Cardiac muscle cell (in vitro differentiated cells and primary cell): ENCODE measurements around the gene GPR152. TPM values are rescaled to one million over a fixed set of nuclear protein-coding genes. Genes with fewer than 3 reads are reported as not detected.

Experiments used
- DNase-seq, 2 donors: peaks; one replicate each; pipeline versions ENCODE4 v3.0.0 to v3.0.0-alpha.2; 2010 to 2017; ENCODE audit warnings: low read depth in 1 of 2, low spot score in 1 of 2
- H3K27ac ChIP-seq: fragments of 200-600 bp; sonication (generic); 2 replicates; pipeline ENCODE4 v1.5.1; 2016
- H3K27me3 ChIP-seq: fragments of 200-600 bp; sonication (generic); 2 replicates; pipeline ENCODE4 v1.6.0; 2016; ENCODE audit warnings: control low read depth
- H3K36me3 ChIP-seq: fragments of 200-600 bp; sonication (generic); 2 replicates; pipeline ENCODE4 v1.5.1; 2016; ENCODE audit warnings: control low read depth
- H3K4me1 ChIP-seq: fragments of 200-600 bp; sonication (generic); 2 replicates; pipeline ENCODE4 v1.8.1; 2017; ENCODE audit warnings: low read depth, mild to moderate bottlenecking, mixed run types
- H3K4me3 ChIP-seq: fragments of 200-600 bp; sonication (generic); 2 replicates; pipeline ENCODE4 v1.5.1; 2016; ENCODE audit warnings: mild to moderate bottlenecking
- H3K9me3 ChIP-seq: fragments of 200-600 bp; sonication (generic); 2 replicates; pipeline ENCODE4 v1.5.1; 2017; ENCODE audit warnings: low read depth, mild to moderate bottlenecking, control low read depth
- CTCF ChIP-seq: IDR thresholded peaks from 2 replicates; pipeline ENCODE4 v1.5.1; 2012; ENCODE audit warnings: low read depth, mild to moderate bottlenecking, low read length
- polyA plus RNA-seq: library from polyadenylated mRNA; unstranded; fragments of >200 nt; fragmentation: Nextera tagmentation; extraction: Ambion mirVana; gene quantifications from 2 replicates; pipeline ENCODE4 v1.2.1, GENCODE V29; 2016
- total RNA-seq: library from RNA; depleted of rRNA; stranded (reverse); fragments of >200 nt; gene quantifications from 2 replicates; pipeline ENCODE4 v1.2.3, GENCODE V29; 2016

GPR152 gene
- total and polyA plus RNA-seq, 2 experiments from 2014 or later: not detected

GRCh38 chr11:67455054-67455453 lies 2.5 kb upstream of the GPR152 start, which contains the start of gene CABP4:
TSS of gene CABP4 (plus strand) at chr11:67455354. CDS start at chr11:67455424, 70 bp downstream.
- DNase-seq: no peak
- Histone ChIP-seq H3K36me3 (no peaks in the 10 kb centered on the region), H3K9me3 (no peaks in the 10 kb centered on the region), H3K4me3 (no peak within 1 kb of the TSS), H3K4me1 (no peaks in the 10 kb centered on the region), H3K27me3 (no peaks in the 10 kb centered on the region), H3K27ac (no peak within 1 kb of the TSS)
- no peak for TF ChIP-seq CTCF

DNA sequence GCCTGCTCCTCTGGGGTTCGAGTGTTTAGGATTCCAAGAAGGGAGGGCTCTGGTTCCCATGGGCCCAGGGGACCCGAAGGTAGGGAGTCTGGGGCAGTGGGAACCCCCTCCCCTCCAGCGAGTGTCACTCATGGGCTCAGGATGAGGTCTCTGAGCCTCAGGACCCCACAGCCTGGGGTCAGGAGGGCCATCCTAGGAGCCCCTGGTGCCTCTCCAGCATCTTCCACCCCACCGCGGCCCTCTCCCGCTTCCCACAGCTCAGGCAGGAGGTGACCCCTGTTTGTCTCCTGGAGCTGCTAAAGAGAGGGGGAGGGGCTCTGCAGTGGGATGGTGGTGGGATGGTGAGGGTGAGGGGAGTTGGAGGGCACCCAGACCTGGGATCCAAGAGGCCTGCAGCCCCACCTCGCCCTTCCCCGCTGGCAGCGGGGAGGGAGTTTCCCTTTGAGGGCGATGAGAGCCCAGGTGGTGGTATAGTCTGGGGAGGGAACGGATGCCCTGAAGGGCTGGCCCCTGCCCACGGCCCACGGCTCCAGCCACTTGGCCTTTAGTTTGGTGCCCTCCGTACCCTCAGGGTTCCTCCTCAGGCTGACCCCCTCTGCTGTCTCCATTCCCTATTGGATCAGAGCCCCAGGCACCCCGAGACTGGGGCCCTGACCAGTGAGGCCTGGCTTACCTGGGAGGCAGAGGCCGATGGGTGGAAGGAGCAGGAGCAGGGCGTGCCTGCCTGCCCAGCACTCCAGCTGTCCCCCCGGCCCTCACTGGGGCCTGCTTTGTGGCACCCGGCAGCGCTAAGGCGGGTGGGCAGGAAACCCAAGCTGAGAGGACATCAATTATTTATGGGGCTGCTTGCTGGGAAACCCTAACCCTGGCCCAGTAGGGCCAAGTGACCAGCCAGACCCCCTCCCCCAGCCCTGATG lies 1.5 kb upstream of the GPR152 start:
- H3K27me3 ChIP-seq: no peaks in the 10 kb centered on the region
- DNase-seq: no peak
- no peaks in the 10 kb centered on the region for H3K36me3 ChIP-seq
- no peak overlapping the region for H3K4me3 ChIP-seq
- H3K4me1 ChIP-seq: no peaks in the 10 kb centered on the region
- no peak overlapping the region for H3K27ac ChIP-seq
- TF ChIP-seq CTCF: no peak
- H3K9me3 ChIP-seq: no peaks in the 10 kb centered on the region

- H3K9me3 ChIP-seq: no peaks in the 10 kb centered on the region
- no peaks in the 10 kb centered on the region for H3K36me3 ChIP-seq
- no peak for DNase-seq
- H3K27ac ChIP-seq: no peak overlapping the region
- no peak overlapping the region for H3K4me3 ChIP-seq
- no peaks in the 10 kb centered on the region for H3K4me1 ChIP-seq
- no peaks in the 10 kb centered on the region for H3K27me3 ChIP-seq
- no peak for TF ChIP-seq CTCF
These were observed 912 bp downstream of the GPR152 start for GRCh38 chr11:67451658-67451976.

- Histone ChIP-seq H3K27ac (no peak overlapping the region), H3K4me1 (no peaks in the 10 kb centered on the region), H3K36me3 (no peaks in the 10 kb centered on the region), H3K9me3 (no peaks in the 10 kb centered on the region), H3K4me3 (no peak overlapping the region), H3K27me3 (no peaks in the 10 kb centered on the region)
- no peak for DNase-seq
- TF ChIP-seq CTCF: no peak
These were observed 1.5 kb downstream of the GPR152 start for GRCh38 chr11:67450796-67451657.

- Histone ChIP-seq H3K27ac (no peak overlapping the region), H3K36me3 (no peaks in the 10 kb centered on the region), H3K4me3 (no peak overlapping the region), H3K4me1 (no peaks in the 10 kb centered on the region), H3K9me3 (no peaks in the 10 kb centered on the region), H3K27me3 (no peaks in the 10 kb centered on the region)
- no peak for TF ChIP-seq CTCF
- no peak for DNase-seq
These were observed 3.2 kb downstream of the GPR152 start for GRCh38 chr11:67449116-67449844.
